IMR-90 (cell line): ENCODE data around the gene CYB5A. TPM values are rescaled to one million over a fixed set of nuclear protein-coding genes. Genes with fewer than 3 reads are reported as not detected.

ENCODE experiments used
- ATAC-seq: fragments of 200-7000 bp; cut with Tn5 transposase; 2 replicates; pipeline ENCODE4 v1.9.1; 2020; ENCODE audit warnings: low read depth, mild to moderate bottlenecking, moderate library complexity
- BruUV-seq: library from RNA; stranded (reverse); fragments of 400-500 nt; replicated peaks from 2 replicates; lab custom pipeline; 2021; lab: Mats Ljungman, UMichigan
- CTCF ChIA-PET: fragments of 300-600 bp; formaldehyde crosslinking; extraction: SDS; loops from one replicate; lab custom pipeline; 2021; ENCODE audit warnings: antibody characterized with exemption; lab: Yijun Ruan, JAX
- POLR2A ChIA-PET: fragments of 300-600 bp; sonication (Branson Sonifier 250); formaldehyde crosslinking; loops from one replicate; lab custom pipeline; 2022; ENCODE audit warnings: antibody characterized with exemption; ENCODE audit not compliant: unreplicated experiment; lab: Charles Lee
- DNase-seq: peaks from one replicate; pipeline ENCODE4 v3.0.0; 2013
- H2AFZ ChIP-seq: replicated peaks from 2 replicates; pipeline ENCODE3; 2013; ENCODE audit warnings: low read length, mild to moderate bottlenecking; ENCODE audit not compliant: poor library complexity
- H2AK5ac ChIP-seq: 2 replicates; pipeline ENCODE4 v1.6.1; 2013; ENCODE audit warnings: low read depth, low read length, inconsistent platforms
- H2AK9ac ChIP-seq: replicated peaks from 2 replicates; pipeline ENCODE3; 2013; ENCODE audit warnings: mild to moderate bottlenecking, low read depth, low read length, moderate library complexity; ENCODE audit not compliant: poor library complexity
- H2BK120ac ChIP-seq: 2 replicates; pipeline ENCODE4 v1.6.1; 2013; ENCODE audit warnings: low read depth, low read length, inconsistent platforms
- H2BK15ac ChIP-seq: 3 replicates; pipeline ENCODE4 v1.6.1; 2013; ENCODE audit warnings: low read depth, low read length, inconsistent platforms
- H2BK20ac ChIP-seq: 2 replicates; pipeline ENCODE4 v1.6.1; 2013; ENCODE audit warnings: low read depth, mild to moderate bottlenecking, inconsistent platforms, low read length, moderate library complexity
- H2BK5ac ChIP-seq: 2 replicates; pipeline ENCODE4 v1.6.1; 2013; ENCODE audit warnings: mild to moderate bottlenecking, low read depth, low read length, inconsistent platforms; ENCODE audit not compliant: poor library complexity, severe bottlenecking
- H3K14ac ChIP-seq: replicated peaks from 2 replicates; pipeline ENCODE4 v1.6.1; 2013; ENCODE audit warnings: low read depth, low read length, inconsistent platforms
- H3K18ac ChIP-seq: 2 replicates; pipeline ENCODE4 v1.6.1; 2013; ENCODE audit warnings: low read depth, low read length, control low read depth
- H3K23ac ChIP-seq: 2 replicates; pipeline ENCODE4 v1.6.1; 2013; ENCODE audit warnings: low read depth, low read length, inconsistent platforms
- H3K27ac ChIP-seq: 2 replicates; pipeline ENCODE4 v1.5.1; 2013; ENCODE audit warnings: mild to moderate bottlenecking, control low read depth, low read length; ENCODE audit not compliant: insufficient read depth
- H3K27me3 ChIP-seq: 2 replicates; pipeline ENCODE4 v1.6.1; 2013; ENCODE audit warnings: low read length; ENCODE audit not compliant: control insufficient read depth, insufficient read depth
- H3K36me3 ChIP-seq: 2 replicates; pipeline ENCODE4 v1.6.1; 2013; ENCODE audit warnings: low read length, mixed read lengths; ENCODE audit not compliant: control insufficient read depth, insufficient read depth
- H3K4ac ChIP-seq: 2 replicates; pipeline ENCODE4 v1.6.1; 2013; ENCODE audit warnings: low read depth, low read length, inconsistent platforms
- H3K4me1 ChIP-seq: 2 replicates; pipeline ENCODE4 v1.6.1; 2013; ENCODE audit warnings: low read length, mixed read lengths; ENCODE audit not compliant: control insufficient read depth, insufficient read depth
- H3K4me2 ChIP-seq: 2 replicates; pipeline ENCODE4 v1.6.1; 2013; ENCODE audit warnings: low read depth, mild to moderate bottlenecking, control low read depth, low read length, moderate library complexity
- H3K4me3 ChIP-seq: 2 replicates; pipeline ENCODE4 v1.5.1; 2013; ENCODE audit warnings: low read depth, mild to moderate bottlenecking, control low read depth, low read length, moderate library complexity; ENCODE audit not compliant: insufficient read depth
- H3K56ac ChIP-seq: 2 replicates; pipeline ENCODE4 v1.6.1; 2013; ENCODE audit warnings: low read length, inconsistent platforms; ENCODE audit not compliant: insufficient read depth; ENCODE audit errors: extremely low read depth
- H3K79me1 ChIP-seq, 2 experiments: 2 replicates each; pipeline ENCODE4 v1.6.1; 2013; ENCODE audit warnings: low read length in 2 of 2, inconsistent platforms in 1 of 2, low read depth in 1 of 2
- H3K9ac ChIP-seq: 2 replicates; pipeline ENCODE4 v1.6.1; 2013; ENCODE audit warnings: low read depth, low read length, control low read depth
- H3K9me1 ChIP-seq: 2 replicates; pipeline ENCODE4 v1.6.1; 2013; ENCODE audit warnings: low read length, inconsistent platforms; ENCODE audit not compliant: insufficient read depth
- H3K9me3 ChIP-seq: 2 replicates; pipeline ENCODE4 v1.6.1; 2013; ENCODE audit warnings: low read length; ENCODE audit not compliant: control insufficient read depth, insufficient read depth
- H4K20me1 ChIP-seq: 2 replicates; pipeline ENCODE4 v1.6.1; 2013; ENCODE audit warnings: low read length, inconsistent platforms; ENCODE audit not compliant: insufficient read depth
- H4K5ac ChIP-seq: 2 replicates; pipeline ENCODE4 v1.6.1; 2013; ENCODE audit warnings: mild to moderate bottlenecking, low read depth, low read length, control low read depth
- H4K8ac ChIP-seq, 2 experiments: 2 replicates each; pipeline ENCODE4 v1.6.1; 2013; ENCODE audit warnings: low read depth in 2 of 2, low read length in 2 of 2, control low read depth in 1 of 2, inconsistent platforms in 1 of 2
- H4K91ac ChIP-seq: 2 replicates; pipeline ENCODE4 v1.6.1; 2013; ENCODE audit warnings: low read depth, low read length, inconsistent platforms; ENCODE audit not compliant: insufficient read depth
- CEBPB ChIP-seq: IDR thresholded peaks from 2 replicates; pipeline ENCODE4 v1.6.1; 2012; ENCODE audit warnings: low read depth, low read length, improper control_type of control experiment
- SMC3 ChIP-seq: fragments of 150-350 bp; IDR thresholded peaks from 2 replicates; pipeline ENCODE4 v1.6.1; 2016; ENCODE audit warnings: low read depth, mild to moderate bottlenecking, antibody characterized with exemption, low read length, moderate library complexity
- WGBS, 2 experiments: methylation state at CpG; one replicate each; pipeline versions ENCODE4 v1.1.5 to v1.1.7; 2013; ENCODE audit warnings: missing lambda C conversion rate in 2 of 2; ENCODE audit not compliant: insufficient read length in 1 of 2; ENCODE audit errors: extremely low coverage in 2 of 2; 5-methylcytosine and 5-hydroxymethylcytosine counted together
- dilution Hi-C: fragments of 300-500 bp; cut with HindIII; formaldehyde crosslinking; loops from one replicate; pipeline ENCODE4 v1.14.3; 2018; ENCODE audit warnings: low sequenced_read_pairs; ENCODE audit not compliant: unreplicated experiment
- in situ Hi-C: fragments of 300-500 bp; cut with MboI; formaldehyde crosslinking; loops from 3 replicates; pipeline ENCODE4 v1.14.3; 2019; ENCODE audit warnings: low sequenced_read_pairs, inconsistent platforms, mixed read lengths
- intact Hi-C: fragments of 100-400 bp; cut with micrococcal nuclease; formaldehyde crosslinking; loops from 2 replicates; pipeline ENCODE4 v1.10.0; 2022
- polyA plus RNA-seq, 3 experiments: library from polyadenylated mRNA; depleted of rRNA; stranded (reverse); fragments of >200 nt; gene quantifications; 2 replicates each; pipeline ENCODE4 v1.2.3, GENCODE V29; 2012; ENCODE audit warnings: low replicate concordance in 1 of 3
- total RNA-seq: library from RNA; depleted of rRNA; stranded (reverse); fragments of >200 nt; gene quantifications from 2 replicates; pipeline ENCODE4 v1.2.3, GENCODE V29; 2012

Gene CYB5A
- total and polyA plus RNA-seq, 2 of the 4 experiments (the other 2 are of a cell fraction) = 13.4 to 47.9 TPM

DNA sequence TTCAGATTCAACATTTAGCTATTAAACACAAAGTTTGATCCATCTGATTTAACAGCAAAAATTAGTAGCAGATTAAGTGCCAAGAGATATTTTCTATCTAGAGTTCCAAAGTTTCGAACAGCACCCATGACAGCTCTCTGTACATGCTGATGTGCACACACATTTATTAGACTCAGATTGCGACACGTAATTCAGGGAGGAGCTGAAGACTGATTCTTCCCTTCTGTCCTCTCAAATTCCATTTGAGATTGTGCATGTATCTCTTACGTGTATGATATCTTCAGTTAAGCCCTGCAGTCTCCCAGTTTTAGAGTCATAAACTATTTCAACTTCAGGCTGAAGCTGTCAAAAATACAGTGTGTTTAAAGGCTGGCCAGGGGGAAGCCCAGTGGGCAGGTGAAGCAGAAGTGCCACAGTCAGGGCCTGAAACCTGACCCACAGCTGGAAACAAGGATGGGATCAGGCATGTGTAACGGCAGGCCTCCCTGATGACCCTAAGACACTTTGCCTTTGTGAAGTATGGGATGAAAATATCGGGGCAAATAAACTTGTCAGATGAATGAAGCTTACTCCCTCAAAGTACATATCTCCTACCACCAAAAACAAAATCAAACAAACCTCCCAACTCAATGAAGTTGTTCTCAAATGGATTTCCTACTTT is 30.6 kb downstream of the CYB5A start:
- ATAC-seq (peak; percentile 51; the same call in 1 of the 2 replicates), DNase-seq (no peak)
- Histone ChIP-seq H3K9me3 (no peaks in the 10 kb centered on the region), H2AK5ac (no peak overlapping the region), H2BK120ac (no peak overlapping the region), H3K9ac (no peak overlapping the region), H3K4me1 (peaks cover 3% of the 10 kb centered on the region), H3K56ac (no peak overlapping the region), H2BK20ac (no peak overlapping the region), H3K14ac (no peak overlapping the region), H2AFZ (no peak overlapping the region), H4K91ac (no peak overlapping the region), H3K27ac (no peak overlapping the region), H4K8ac (no peak overlapping the region), H4K5ac (no peak overlapping the region), H3K4me2 (no peak overlapping the region), H3K79me1 (peaks cover 0 to 4% of the 10 kb centered on the region in 2 experiments; a peak in 1 of 4 replicates), H3K4me3 (no peak overlapping the region), H3K27me3 (no peaks in the 10 kb centered on the region), H2BK5ac (no peak overlapping the region), H3K18ac (no peak overlapping the region), H3K36me3 (peaks cover 7% of the 10 kb centered on the region; the same call in 1 of the 2 replicates), H3K9me1 (no peaks in the 10 kb centered on the region; the same call in 1 of the 2 replicates), H4K20me1 (no peaks in the 10 kb centered on the region), H2AK9ac (no peak overlapping the region), H3K4ac (no peak overlapping the region), H2BK15ac (no peak overlapping the region), H3K23ac (no peak overlapping the region)
- TF ChIP-seq CEBPB = peak; percentile 59; the same call in 1 of the 2 replicates
- TF ChIP-seq SMC3 = no peak
- CTCF ChIA-PET = no interaction called here
- BruUV-seq = no TSS peak
- POLR2A ChIA-PET = no interaction called here
- intact Hi-C loops (no loop called here), in situ Hi-C loops (no loop called here), dilution Hi-C loops (no loop called here)
- 80% methylated on average over 1 of the region's 6 CpGs; no CpG with 5 or more reads in 1 of the 2 experiments for WGBS, 2 experiments
